A549 (cell line): Measurements from ENCODE around the gene DOK7. TPM values are rescaled to one million over a fixed set of nuclear protein-coding genes. Genes with fewer than 3 reads are reported as not detected.

Experiments
- ATAC-seq, 2 experiments: fragments of 200-7000 bp in 1 of 2; fragments of >200 bp in 1 of 2; cut with Nextera tagmentation in 1 of 2; cut with Tn5 transposase in 1 of 2; 3 replicates each; pipeline versions ENCODE4 v1.8.0 to v1.9.1; 2018 to 2020; ENCODE audit warnings: mild to moderate bottlenecking in 1 of 2, moderate library complexity in 1 of 2
- CTCF ChIA-PET: fragments of 300-600 bp; sonication (Branson Sonifier 250); formaldehyde crosslinking; extraction: SDS; loops from one replicate; lab custom pipeline; 2021; ENCODE audit warnings: antibody characterized with exemption, inconsistent platforms; lab: Yijun Ruan, JAX
- POLR2A ChIA-PET: fragments of 350-600 bp; formaldehyde crosslinking; extraction: SDS; loops from one replicate; lab custom pipeline; 2021; ENCODE audit warnings: antibody characterized with exemption, inconsistent platforms; lab: Yijun Ruan, JAX
- DNase-seq, 2 experiments: peaks; one replicate each; pipeline versions ENCODE4 v3.0.0 to v3.0.0-alpha.2; 2011 to 2016; ENCODE audit warnings: low read depth in 1 of 2, low spot score in 1 of 2
- FAIRE-seq: peaks from 2 replicates; lab custom pipeline; 2011; peaks lifted over from hg19 to GRCh38; lab: Jason Lieb, UNC
- H3K27ac ChIP-seq, 2 experiments: fragments of >200 bp; sonication (Bioruptor Twin); formaldehyde crosslinking; 3 replicates each; pipeline ENCODE4 v1.5.1; 2016 to 2017
- H3K4me1 ChIP-seq: fragments of >200 bp; sonication (Bioruptor Twin); formaldehyde crosslinking; 3 replicates; pipeline ENCODE4 v1.6.1; 2016
- H3K4me2 ChIP-seq: fragments of >200 bp; sonication (Bioruptor Twin); formaldehyde crosslinking; 3 replicates; pipeline ENCODE4 v1.6.1; 2016
- H3K4me3 ChIP-seq: fragments of >200 bp; sonication (Bioruptor Twin); formaldehyde crosslinking; 3 replicates; pipeline ENCODE4 v1.5.1; 2016
- H3K9me3 ChIP-seq: fragments of >200 bp; sonication (Bioruptor Twin); formaldehyde crosslinking; 3 replicates; pipeline ENCODE4 v1.6.1; 2016
- BCL3 ChIP-seq: fragments of >200 bp; sonication (Bioruptor Twin); formaldehyde crosslinking; IDR thresholded peaks from 3 replicates; pipeline ENCODE4 v1.6.1; 2016
- CBX8 ChIP-seq: fragments of 200-600 bp; sonication (generic); IDR thresholded peaks from 2 replicates; pipeline ENCODE4 v1.6.1; 2016
- CEBPB ChIP-seq, 2 experiments: fragments of >200 bp in 1 of 2; sonication (Bioruptor Twin) in 1 of 2; formaldehyde crosslinking in 1 of 2; IDR thresholded peaks; 2 replicates each; pipeline ENCODE4 v1.6.1; 2012 to 2016
- CHD2 ChIP-seq: fragments of 150-350 bp; IDR thresholded peaks from 2 replicates; pipeline ENCODE4 v1.6.1; 2014; ENCODE audit warnings: low read length; ENCODE audit not compliant: partially characterized antibody
- E2F6 ChIP-seq: IDR thresholded peaks from 2 replicates; pipeline ENCODE4 v1.6.1; 2012; ENCODE audit warnings: low read depth, borderline replicate concordance
- GATA3 ChIP-seq: IDR thresholded peaks from 2 replicates; pipeline ENCODE4 v1.6.1; 2012; ENCODE audit warnings: borderline replicate concordance
- HDAC2 ChIP-seq: fragments of 200-600 bp; sonication (generic); IDR thresholded peaks from 2 replicates; pipeline ENCODE4 v1.6.1; 2016
- HOXB13 ChIP-seq: fragments of 250-450 bp; sonication (Bioruptor Pico); IDR thresholded peaks from 2 replicates; pipeline ENCODE4 v1.5.0; 2020; ENCODE audit warnings: low read depth, mild to moderate bottlenecking, moderate library complexity
- JUN ChIP-seq, 2 experiments: fragments of >200 bp; sonication (Bioruptor Twin); formaldehyde crosslinking; IDR thresholded peaks; 2 replicates in 1 of 2; 3 replicates in 1 of 2; pipeline ENCODE4 v1.6.1; 2016 to 2017
- KDM1A ChIP-seq: fragments of 200-600 bp; sonication (generic); IDR thresholded peaks from 2 replicates; pipeline ENCODE4 v1.6.1; 2016; ENCODE audit warnings: low read depth, mild to moderate bottlenecking
- PHF8 ChIP-seq: fragments of 200-600 bp; sonication (generic); IDR thresholded peaks from 2 replicates; pipeline ENCODE4 v1.6.1; 2016; ENCODE audit warnings: low read depth, mild to moderate bottlenecking, antibody characterized with exemption, moderate library complexity, borderline replicate concordance
- TFCP2L1 ChIP-seq: fragments of 250-450 bp; sonication (Bioruptor Pico); IDR thresholded peaks from 2 replicates; pipeline ENCODE4 v1.5.0; 2021; ENCODE audit warnings: mild to moderate bottlenecking
- ZC3H11A ChIP-seq: fragments of 450-650 bp; IDR thresholded peaks from 2 replicates; pipeline ENCODE4 v1.6.1; 2014; ENCODE audit warnings: antibody characterized with exemption, mild to moderate bottlenecking
- ZFP36 ChIP-seq: fragments of 450-650 bp; IDR thresholded peaks from 2 replicates; pipeline ENCODE4 v1.6.1; 2014; ENCODE audit warnings: borderline replicate concordance; ENCODE audit not compliant: partially characterized antibody
- WGBS: methylation state at CpG from one replicate; pipeline ENCODE4 v1.1.6; 2017; ENCODE audit errors: missing lambda C conversion rate; 5-methylcytosine and 5-hydroxymethylcytosine counted together
- polyA plus RNA-seq, 4 experiments: library from polyadenylated mRNA; depleted of rRNA in 3 of 4; stranded (reverse); fragments of >200 nt; fragmentation: RNase III in 1 of 4; extraction: RNeasy Plus Mini Kit Qiagen cat#74134 plus additional on column Dnase treatment in 1 of 4; gene quantifications; 2 replicates in 3 of 4; 3 replicates in 1 of 4; pipeline ENCODE4 v1.2.3, GENCODE V29; 2011 to 2017
- TF ChIP-seq, protein P1 (sequence below): IDR thresholded peaks from 2 replicates; pipeline ENCODE4 v1.6.1; 2012
- TF ChIP-seq, protein P2 (sequence below): fragments of >200 bp; sonication (Bioruptor Twin); formaldehyde crosslinking; IDR thresholded peaks from 2 replicates; pipeline ENCODE4 v1.6.1; 2016
- TF ChIP-seq, protein P3 (sequence below): fragments of 450-650 bp; IDR thresholded peaks from 2 replicates; pipeline ENCODE4 v1.6.1; 2014; ENCODE audit warnings: antibody characterized with exemption

Gene DOK7
- polyA plus RNA-seq, 2 of the 4 experiments (the other 2 are of a cell fraction): 0.17 to 0.21 TPM

DNA sequence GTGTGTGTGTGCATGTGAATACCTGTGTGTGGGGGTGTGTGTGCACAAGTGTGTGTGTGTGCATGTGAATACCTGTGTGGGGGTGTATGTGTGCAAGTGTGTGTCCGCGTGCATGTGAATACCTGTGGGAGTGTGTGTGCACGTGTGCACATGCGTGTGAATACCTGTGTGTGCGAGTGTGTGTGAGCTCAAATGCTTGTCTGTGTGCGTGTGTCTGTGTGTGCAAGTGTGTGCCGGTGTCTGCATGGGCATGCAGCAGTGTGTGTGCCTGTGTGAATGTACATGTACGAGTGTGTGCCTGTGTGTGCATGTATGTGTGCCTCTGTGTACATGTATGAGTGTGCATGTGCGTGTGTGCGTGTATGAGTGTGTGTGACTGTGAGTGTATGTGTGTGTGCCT is 5.0 kb downstream of the DOK7 start (continued):
- no peak for TF ChIP-seq BCL3
- no peak for TF ChIP-seq CEBPB (IDR thresholded peaks at IDR 0.05)
- no peak for TF ChIP-seq HDAC2
- no peak for TF ChIP-seq CBX8

DNA sequence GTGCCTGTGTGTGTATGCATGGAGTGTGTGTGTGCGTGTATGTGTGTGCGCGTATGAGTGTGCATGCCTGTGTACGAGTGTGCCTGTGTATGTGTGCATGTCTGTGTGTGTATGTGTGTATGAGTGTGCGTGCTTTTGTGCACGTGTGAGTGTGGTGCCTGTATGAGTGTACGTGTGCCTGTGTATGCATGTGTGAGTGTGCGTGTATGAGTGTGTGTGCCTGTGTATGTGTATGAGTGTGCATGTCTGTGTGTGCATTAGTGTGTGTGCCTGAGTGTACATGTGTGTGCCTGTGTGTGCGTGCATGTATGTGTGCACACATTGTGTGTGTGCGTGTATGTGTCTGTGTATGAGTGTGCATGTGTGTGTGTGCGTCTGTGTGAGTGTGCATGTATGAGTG is 5.7 kb downstream of the DOK7 start:
- no peaks in the 10 kb centered on the region for H3K9me3 ChIP-seq
- ChIA-PET CTCF (interaction anchor here (4.1 kb wide), 1 partner anchor 12 kb away, joined by 27 read pairs; no protein-coding TSS in a partner anchor), POLR2A (no interaction called here)
- H3K4me1 ChIP-seq: no peaks in the 10 kb centered on the region
- ATAC-seq (no peak), DNase-seq (no peak), FAIRE-seq (no peak)
- no peak overlapping the region for H3K4me3 ChIP-seq
- no peak overlapping the region for H3K4me2 ChIP-seq
- WGBS: 72% methylated on average over 11 of the region's 11 CpGs
- TF ChIP-seq, protein P1, sequence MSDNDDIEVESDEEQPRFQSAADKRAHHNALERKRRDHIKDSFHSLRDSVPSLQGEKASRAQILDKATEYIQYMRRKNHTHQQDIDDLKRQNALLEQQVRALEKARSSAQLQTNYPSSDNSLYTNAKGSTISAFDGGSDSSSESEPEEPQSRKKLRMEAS: no peak
- TF ChIP-seq, protein P2, sequence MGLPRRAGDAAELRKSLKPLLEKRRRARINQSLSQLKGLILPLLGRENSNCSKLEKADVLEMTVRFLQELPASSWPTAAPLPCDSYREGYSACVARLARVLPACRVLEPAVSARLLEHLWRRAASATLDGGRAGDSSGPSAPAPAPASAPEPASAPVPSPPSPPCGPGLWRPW: no peak
- no peak for TF ChIP-seq CEBPB (IDR thresholded peaks at IDR 0.05)
- no peak for TF ChIP-seq HOXB13 (CRISPR knock-in tag)
- TF ChIP-seq E2F6: no peak
- no peak for TF ChIP-seq ZC3H11A
- TF ChIP-seq, protein P3, sequence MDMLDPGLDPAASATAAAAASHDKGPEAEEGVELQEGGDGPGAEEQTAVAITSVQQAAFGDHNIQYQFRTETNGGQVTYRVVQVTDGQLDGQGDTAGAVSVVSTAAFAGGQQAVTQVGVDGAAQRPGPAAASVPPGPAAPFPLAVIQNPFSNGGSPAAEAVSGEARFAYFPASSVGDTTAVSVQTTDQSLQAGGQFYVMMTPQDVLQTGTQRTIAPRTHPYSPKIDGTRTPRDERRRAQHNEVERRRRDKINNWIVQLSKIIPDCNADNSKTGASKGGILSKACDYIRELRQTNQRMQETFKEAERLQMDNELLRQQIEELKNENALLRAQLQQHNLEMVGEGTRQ: no peak
- no peak for TF ChIP-seq ZFP36
- no peak overlapping the region for H3K27ac ChIP-seq

DNA sequence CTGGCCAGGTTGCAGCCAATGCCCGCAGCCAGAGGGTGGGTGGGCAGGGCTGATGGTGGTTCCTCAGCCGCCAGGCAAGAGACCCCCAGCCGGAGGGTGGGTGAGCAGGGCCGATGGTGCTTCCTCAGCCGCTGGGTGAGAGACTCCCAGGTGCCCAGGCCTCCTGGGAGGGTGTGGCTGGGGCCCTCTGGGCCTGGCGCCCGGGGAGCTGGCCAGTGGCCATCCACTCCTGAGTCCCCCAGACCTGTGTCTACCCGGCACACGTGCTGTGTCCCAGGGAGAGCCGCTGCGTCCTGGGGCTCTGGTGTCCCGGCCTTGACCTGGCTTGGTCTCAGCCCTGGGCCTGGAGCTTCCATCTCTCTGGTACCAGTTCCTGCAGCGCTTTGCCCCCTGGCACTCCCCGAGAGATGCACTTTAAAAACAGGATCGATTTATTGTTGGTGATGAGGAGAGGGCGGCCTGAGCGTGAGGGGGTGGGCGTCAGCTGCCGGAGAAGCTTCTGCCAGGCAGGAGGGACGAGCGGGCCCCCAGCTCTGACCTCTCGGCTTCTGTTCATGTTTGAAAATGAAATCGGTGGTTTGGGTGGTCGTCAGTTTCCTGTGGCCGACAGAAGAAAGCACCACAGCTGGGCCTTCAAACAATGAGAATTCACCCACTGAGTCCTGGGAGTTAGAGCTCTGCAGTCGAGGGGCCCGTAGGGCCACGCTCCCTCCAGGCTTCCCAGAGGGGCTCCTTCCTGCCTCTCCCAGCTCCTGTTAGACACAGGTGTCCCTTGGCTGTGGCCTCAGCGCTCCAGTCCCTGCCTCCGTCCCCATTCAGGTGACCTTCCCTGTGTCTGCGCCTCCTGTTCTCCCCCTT is 6.5 kb downstream of the DOK7 start:
- no peak overlapping the region for H3K4me3 ChIP-seq
- TF ChIP-seq KDM1A (no peak), JUN (IDR thresholded peaks at IDR 0.05) (no peak), TFCP2L1 (no peak), CHD2 (no peak), GATA3 (no peak), ZFP36 (no peak), CEBPB (IDR thresholded peaks at IDR 0.05) (no peak), PHF8 (no peak), ZC3H11A (no peak)
- H3K27ac ChIP-seq: no peak overlapping the region
- H3K4me2 ChIP-seq: no peak overlapping the region
- ATAC-seq: no peak
- WGBS: 78% methylated on average over 19 of the region's 31 CpGs
- no peak for FAIRE-seq
- no peaks in the 10 kb centered on the region for H3K9me3 ChIP-seq
- ChIA-PET CTCF (interaction anchor here (2.2 to 4.1 kb wide), 2 partner anchors 11 to 26 kb away, joined by 8 to 27 read pairs; no protein-coding TSS in a partner anchor), POLR2A (no interaction called here)
- no peaks in the 10 kb centered on the region for H3K4me1 ChIP-seq
- no peak for DNase-seq
